ENCODE results near the gene SENP1. TPM values are rescaled to one million over a fixed set of nuclear protein-coding genes. Genes with fewer than 3 reads are reported as not detected.

The SENP1 gene
- total RNA-seq, 3 donors from 2014 or later = 12.7 to 20.8 (median 17.4) TPM

- H3K9me3 ChIP-seq = no peaks in the 10 kb centered on the region
- no peaks in the 10 kb centered on the region for H3K36me3 ChIP-seq (ENCODE audit: low read depth)
- no peak for TF ChIP-seq CTCF (IDR thresholded peaks at IDR 0.05)
- no peak for DNase-seq
- peak; percentile 49 for ATAC-seq
- H3K4me3 ChIP-seq = no peak overlapping the region
- H3K4me1 ChIP-seq (ENCODE audit: low read depth) = peaks cover 10% of the 10 kb centered on the region
- intact Hi-C loops (cut with DNase I, micrococcal nuclease) = no loop called here
These were observed 87.8 kb downstream of the SENP1 start for GRCh38 chr12:48017921-48018617.

GRCh38 chr12:48017496-48017895, 88.4 kb downstream of the SENP1 start:
- Histone ChIP-seq H3K9me3 (no peaks in the 10 kb centered on the region), H3K4me1 (ENCODE audit: low read depth) (peaks cover 10% of the 10 kb centered on the region), H3K4me3 (no peak overlapping the region), H3K36me3 (ENCODE audit: low read depth) (no peaks in the 10 kb centered on the region)
- no peak for TF ChIP-seq CTCF (IDR thresholded peaks at IDR 0.05)
- intact Hi-C loops (cut with DNase I, micrococcal nuclease) = no loop called here
- ATAC-seq (no peak), DNase-seq (no peak)

- DNase-seq (no peak), ATAC-seq (no peak)
- H3K4me3 ChIP-seq = no peak overlapping the region
- H3K36me3 ChIP-seq (ENCODE audit: low read depth) = no peaks in the 10 kb centered on the region
- intact Hi-C loops (cut with DNase I, micrococcal nuclease) = no loop called here
- TF ChIP-seq CTCF (IDR thresholded peaks at IDR 0.05) = no peak
- peaks cover 1% of the 10 kb centered on the region for H3K4me1 ChIP-seq (ENCODE audit: low read depth)
- H3K9me3 ChIP-seq = no peaks in the 10 kb centered on the region
These were observed 89.4 kb downstream of the SENP1 start for GRCh38 chr12:48016373-48017020.

GRCh38 chr12:48015954-48016353, 89.9 kb downstream of the SENP1 start:
- intact Hi-C loops (cut with DNase I, micrococcal nuclease) = no loop called here
- TF ChIP-seq CTCF (IDR thresholded peaks at IDR 0.05) = no peak
- Histone ChIP-seq H3K36me3 (ENCODE audit: low read depth) (no peaks in the 10 kb centered on the region), H3K9me3 (no peaks in the 10 kb centered on the region), H3K4me1 (ENCODE audit: low read depth) (no peaks in the 10 kb centered on the region), H3K4me3 (no peak overlapping the region)
- ATAC-seq (peak; percentile 25), DNase-seq (no peak)

- no peaks in the 10 kb centered on the region for H3K9me3 ChIP-seq
- ATAC-seq = no peak
- no peak for TF ChIP-seq CTCF (IDR thresholded peaks at IDR 0.05)
- DNase-seq = no peak
- H3K4me3 ChIP-seq = no peak overlapping the region
- intact Hi-C loops (cut with DNase I, micrococcal nuclease) = no loop called here
- H3K36me3 ChIP-seq (ENCODE audit: low read depth) = no peaks in the 10 kb centered on the region
- no peaks in the 10 kb centered on the region for H3K4me1 ChIP-seq (ENCODE audit: low read depth)
These were observed 90.8 kb downstream of the SENP1 start for GRCh38 chr12:48015129-48015528.
